ENCODE data around the gene OPN3.

OPN3 gene

DNA sequence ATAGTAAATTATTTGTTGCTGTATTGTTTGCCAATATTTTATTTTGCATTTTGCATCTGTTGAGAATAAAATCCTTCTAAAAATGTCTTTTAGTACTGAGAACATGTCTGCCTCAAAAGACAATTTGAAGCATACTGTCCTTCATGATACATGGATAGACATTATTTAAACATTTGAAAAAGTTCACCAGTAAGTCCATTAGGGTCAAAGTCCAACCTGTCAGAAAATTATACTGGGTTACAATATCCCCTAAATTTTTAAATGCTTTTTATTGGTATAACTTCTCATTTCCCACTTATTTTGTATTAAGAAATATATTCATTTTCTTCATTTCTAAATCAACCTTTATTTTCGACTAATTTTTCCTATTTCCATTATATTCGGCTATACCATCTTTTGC, 9.3 kb downstream of the OPN3 start:
- H2BK5ac ChIP-seq (ENCODE audit: low read depth, low read length, poor library complexity, severe bottlenecking) = no peak overlapping the region
- no peak overlapping the region for H2BK12ac ChIP-seq (ENCODE audit: low read length in 2 of 2)
- H3K4me1 ChIP-seq (ENCODE audit: control insufficient read depth, insufficient read depth, low read depth, low read length) = no peaks in the 10 kb centered on the region
- H3K27me3 ChIP-seq (ENCODE audit: control insufficient read depth in 1 of 2, insufficient read depth in 1 of 2, low read length in 2 of 2) = no peaks in the 10 kb centered on the region
- H3K4me2 ChIP-seq (ENCODE audit: low read length, poor library complexity, severe bottlenecking) = no peak overlapping the region
- no CpG with 5 or more reads among the region's 2 CpGs for WGBS
- no peak overlapping the region for H3K14ac ChIP-seq (ENCODE audit: low read length in 2 of 2)
- DNase-seq = no peak
- H3K9me3 ChIP-seq (ENCODE audit: control insufficient read depth, low read length) = no peaks in the 10 kb centered on the region
- no peak overlapping the region for H3K18ac ChIP-seq (ENCODE audit: low read depth in 1 of 2, low read length in 2 of 2)
- H2BK120ac ChIP-seq (ENCODE audit: low read depth, low read length) = no peak overlapping the region
- no peak overlapping the region for H3K23ac ChIP-seq (ENCODE audit: low read length in 2 of 2)
- H3K36me3 ChIP-seq (ENCODE audit: control insufficient read depth in 1 of 2, insufficient read depth in 2 of 2, low read depth in 1 of 2, low read length in 2 of 2) = peaks cover 0 to 15% of the 10 kb centered on the region in 2 experiments
- no peak overlapping the region for H2AK5ac ChIP-seq (ENCODE audit: low read length, severe bottlenecking)
- H4K91ac ChIP-seq (ENCODE audit: low read length) = no peak overlapping the region
- no peak overlapping the region for H3K9ac ChIP-seq (ENCODE audit: low read length)
- H2BK15ac ChIP-seq (ENCODE audit: low read depth, poor library complexity, severe bottlenecking) = no peak overlapping the region
- no peak overlapping the region for H3K4ac ChIP-seq (ENCODE audit: low read depth in 1 of 2, low read length in 2 of 2)
- H3K79me1 ChIP-seq (replicated peaks; ENCODE audit: low read length, poor library complexity, severe bottlenecking) = peaks cover 18% of the 10 kb centered on the region
- H4K8ac ChIP-seq (ENCODE audit: low read length) = no peak overlapping the region
- no peak overlapping the region for H3K27ac ChIP-seq (ENCODE audit: low read length, poor library complexity, severe bottlenecking)
- H2AFZ ChIP-seq (ENCODE audit: low read depth, low read length) = no peak overlapping the region
- H3K4me3 ChIP-seq (ENCODE audit: insufficient read depth in 1 of 2, low read depth in 1 of 2, low read length in 2 of 2) = no peak overlapping the region

DNA sequence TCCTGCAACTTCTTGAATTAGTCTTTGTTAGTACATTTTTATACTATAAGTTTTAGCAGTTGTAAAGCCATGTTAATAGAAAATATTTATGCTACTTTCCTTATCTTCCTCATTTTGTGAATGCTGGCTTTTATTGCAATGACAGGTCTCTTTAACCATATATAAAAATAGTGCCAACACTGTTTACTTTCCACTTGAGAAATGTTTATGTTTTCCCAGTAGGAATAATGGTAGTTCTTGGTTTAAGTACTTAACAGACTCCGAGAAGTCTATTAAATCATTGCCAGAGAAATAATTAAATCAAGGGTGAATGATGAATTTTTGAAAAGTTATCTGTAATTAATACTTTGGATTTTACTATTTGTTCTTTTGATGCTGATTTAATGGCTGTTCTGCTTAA, 9.7 kb downstream of the OPN3 start:
- no peak overlapping the region for H3K18ac ChIP-seq (ENCODE audit: low read depth in 1 of 2, low read length in 2 of 2)
- no peak overlapping the region for H3K9ac ChIP-seq (ENCODE audit: low read length)
- H3K4me1 ChIP-seq (ENCODE audit: control insufficient read depth, insufficient read depth, low read depth, low read length) = no peaks in the 10 kb centered on the region
- H2AFZ ChIP-seq (ENCODE audit: low read depth, low read length) = no peak overlapping the region
- H2BK5ac ChIP-seq (ENCODE audit: low read depth, low read length, poor library complexity, severe bottlenecking) = no peak overlapping the region
- DNase-seq = no peak
- H3K27ac ChIP-seq (ENCODE audit: low read length, poor library complexity, severe bottlenecking) = no peak overlapping the region
- peaks cover 0 to 13% of the 10 kb centered on the region in 2 experiments for H3K36me3 ChIP-seq (ENCODE audit: control insufficient read depth in 1 of 2, insufficient read depth in 2 of 2, low read depth in 1 of 2, low read length in 2 of 2)
- H3K9me3 ChIP-seq (ENCODE audit: control insufficient read depth, low read length) = no peaks in the 10 kb centered on the region
- H2BK12ac ChIP-seq (ENCODE audit: low read length in 2 of 2) = no peak overlapping the region
- no peak overlapping the region for H3K4ac ChIP-seq (ENCODE audit: low read depth in 1 of 2, low read length in 2 of 2)
- H3K27me3 ChIP-seq (ENCODE audit: control insufficient read depth in 1 of 2, insufficient read depth in 1 of 2, low read length in 2 of 2) = no peaks in the 10 kb centered on the region
- no peak overlapping the region for H2BK120ac ChIP-seq (ENCODE audit: low read depth, low read length)
- no peak overlapping the region for H4K91ac ChIP-seq (ENCODE audit: low read length)
- no peak overlapping the region for H3K14ac ChIP-seq (ENCODE audit: low read length in 2 of 2)
- H3K4me2 ChIP-seq (ENCODE audit: low read length, poor library complexity, severe bottlenecking) = no peak overlapping the region
- no peak overlapping the region for H3K4me3 ChIP-seq (ENCODE audit: insufficient read depth in 1 of 2, low read depth in 1 of 2, low read length in 2 of 2)
- no peak overlapping the region for H4K8ac ChIP-seq (ENCODE audit: low read length)
- H3K23ac ChIP-seq (ENCODE audit: low read length in 2 of 2) = no peak overlapping the region
- H3K79me1 ChIP-seq (replicated peaks; ENCODE audit: low read length, poor library complexity, severe bottlenecking) = peaks cover 18% of the 10 kb centered on the region
- no peak overlapping the region for H2BK15ac ChIP-seq (ENCODE audit: low read depth, poor library complexity, severe bottlenecking)
- H2AK5ac ChIP-seq (ENCODE audit: low read length, severe bottlenecking) = no peak overlapping the region
- WGBS = 0% methylated on average over 1 of the region's 1 CpG

DNA sequence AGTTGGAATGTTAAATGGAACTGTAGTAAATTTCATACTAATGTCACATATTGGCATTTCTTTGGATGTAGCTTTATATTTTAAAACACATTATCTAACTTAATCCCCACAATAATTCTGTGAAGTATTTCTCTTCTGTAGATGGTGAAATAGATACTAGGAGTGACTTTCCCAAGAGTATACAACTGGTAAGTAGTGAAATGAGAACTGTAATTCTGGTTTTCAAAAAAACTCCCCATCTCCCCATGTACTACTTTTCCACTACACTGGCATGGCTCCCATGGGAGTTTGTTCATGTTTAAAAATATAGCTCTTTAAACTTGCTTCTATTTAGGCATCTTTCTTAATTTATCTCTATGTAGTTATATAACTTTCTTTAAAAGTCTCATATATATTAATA, 10.2 kb downstream of the OPN3 start:
- peaks cover 14% of the 10 kb centered on the region for H3K79me1 ChIP-seq (replicated peaks; ENCODE audit: low read length, poor library complexity, severe bottlenecking)
- no peak overlapping the region for H3K4me3 ChIP-seq (ENCODE audit: insufficient read depth in 1 of 2, low read depth in 1 of 2, low read length in 2 of 2)
- peaks cover 0 to 9% of the 10 kb centered on the region in 2 experiments for H3K36me3 ChIP-seq (ENCODE audit: control insufficient read depth in 1 of 2, insufficient read depth in 2 of 2, low read depth in 1 of 2, low read length in 2 of 2)
- no peak overlapping the region for H4K91ac ChIP-seq (ENCODE audit: low read length)
- H2AFZ ChIP-seq (ENCODE audit: low read depth, low read length) = no peak overlapping the region
- H3K18ac ChIP-seq (ENCODE audit: low read depth in 1 of 2, low read length in 2 of 2) = no peak overlapping the region
- no peak overlapping the region for H2BK120ac ChIP-seq (ENCODE audit: low read depth, low read length)
- no peak overlapping the region for H3K27ac ChIP-seq (ENCODE audit: low read length, poor library complexity, severe bottlenecking)
- no peak overlapping the region for H3K4me2 ChIP-seq (ENCODE audit: low read length, poor library complexity, severe bottlenecking)
- H3K9me3 ChIP-seq (ENCODE audit: control insufficient read depth, low read length) = no peaks in the 10 kb centered on the region
- H2BK12ac ChIP-seq (ENCODE audit: low read length in 2 of 2) = no peak overlapping the region
- H2AK5ac ChIP-seq (ENCODE audit: low read length, severe bottlenecking) = no peak overlapping the region
- no peak overlapping the region for H2BK5ac ChIP-seq (ENCODE audit: low read depth, low read length, poor library complexity, severe bottlenecking)
- H3K23ac ChIP-seq (ENCODE audit: low read length in 2 of 2) = no peak overlapping the region
- no peaks in the 10 kb centered on the region for H3K27me3 ChIP-seq (ENCODE audit: control insufficient read depth in 1 of 2, insufficient read depth in 1 of 2, low read length in 2 of 2)
- H3K14ac ChIP-seq (ENCODE audit: low read length in 2 of 2) = no peak overlapping the region
- H3K4me1 ChIP-seq (ENCODE audit: control insufficient read depth, insufficient read depth, low read depth, low read length) = no peaks in the 10 kb centered on the region
- H4K8ac ChIP-seq (ENCODE audit: low read length) = no peak overlapping the region
- H3K9ac ChIP-seq (ENCODE audit: low read length) = no peak overlapping the region
- no peak overlapping the region for H3K4ac ChIP-seq (ENCODE audit: low read depth in 1 of 2, low read length in 2 of 2)
- DNase-seq = no peak
- H2BK15ac ChIP-seq (ENCODE audit: low read depth, poor library complexity, severe bottlenecking) = no peak overlapping the region

DNA sequence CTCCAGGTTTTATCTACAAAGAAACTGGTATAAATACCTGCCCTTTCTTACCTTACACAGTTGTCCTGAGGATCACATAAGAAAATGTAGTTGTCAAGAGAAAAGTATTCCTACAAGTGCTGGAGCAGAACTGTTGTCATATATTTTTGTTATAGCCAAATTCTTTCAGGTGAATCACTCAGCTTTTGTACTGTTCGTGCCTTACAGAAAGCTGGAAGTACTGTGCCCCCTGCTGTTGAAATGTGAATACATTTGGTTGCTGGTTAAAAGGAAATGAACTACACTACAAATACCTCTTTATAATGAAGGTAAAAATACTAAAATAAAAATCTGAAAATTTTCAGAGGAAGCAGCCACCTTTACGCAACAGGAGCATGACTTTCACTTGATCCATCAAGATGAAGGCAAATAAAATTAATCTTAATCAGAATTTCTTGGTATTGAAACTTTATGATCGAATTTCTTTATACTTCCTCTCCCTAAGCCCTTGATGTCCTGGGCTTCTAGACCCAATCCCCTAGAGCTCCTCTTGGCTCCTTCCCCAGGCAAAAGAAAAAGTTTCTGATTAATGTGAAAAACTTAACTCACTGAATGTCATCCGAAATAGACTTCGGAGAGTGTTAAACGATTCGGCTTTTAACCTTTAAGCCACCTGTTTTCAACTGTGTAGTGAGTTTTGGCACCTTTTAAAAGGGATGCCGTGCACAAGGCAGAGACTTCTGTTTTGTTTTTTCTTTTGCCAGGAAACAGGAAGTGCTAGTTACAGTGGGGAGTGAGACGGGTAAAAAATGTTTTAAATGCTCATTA, 12.5 kb downstream of the OPN3 start:
- H3K4me3 ChIP-seq (ENCODE audit: insufficient read depth in 1 of 2, low read depth in 1 of 2, low read length in 2 of 2) = no peak overlapping the region
- peak; percentile 65 for DNase-seq
- H3K4me1 ChIP-seq (ENCODE audit: control insufficient read depth, insufficient read depth, low read depth, low read length) = peaks cover 2% of the 10 kb centered on the region
- peaks cover 18% of the 10 kb centered on the region for H3K79me1 ChIP-seq (replicated peaks; ENCODE audit: low read length, poor library complexity, severe bottlenecking)
- no peak overlapping the region for H3K23ac ChIP-seq (ENCODE audit: low read length in 2 of 2)
- no peak overlapping the region for H4K91ac ChIP-seq (ENCODE audit: low read length)
- H3K18ac ChIP-seq (ENCODE audit: low read depth in 1 of 2, low read length in 2 of 2) = no peak overlapping the region
- peak overlapping the region; percentile 47 for H3K27ac ChIP-seq (ENCODE audit: low read length, poor library complexity, severe bottlenecking)
- H3K27me3 ChIP-seq (ENCODE audit: control insufficient read depth in 1 of 2, insufficient read depth in 1 of 2, low read length in 2 of 2) = no peaks in the 10 kb centered on the region
- no peak overlapping the region for H3K4ac ChIP-seq (ENCODE audit: low read depth in 1 of 2, low read length in 2 of 2)
- no peaks in the 10 kb centered on the region for H3K9me3 ChIP-seq (ENCODE audit: control insufficient read depth, low read length)
- no peak overlapping the region for H2BK12ac ChIP-seq (ENCODE audit: low read length in 2 of 2)
- H3K36me3 ChIP-seq (ENCODE audit: control insufficient read depth in 1 of 2, insufficient read depth in 2 of 2, low read depth in 1 of 2, low read length in 2 of 2) = peaks cover 0 to 2% of the 10 kb centered on the region in 2 experiments
- H2AK5ac ChIP-seq (ENCODE audit: low read length, severe bottlenecking) = no peak overlapping the region
- no peak overlapping the region for H2AFZ ChIP-seq (ENCODE audit: low read depth, low read length)
- H3K4me2 ChIP-seq (ENCODE audit: low read length, poor library complexity, severe bottlenecking) = no peak overlapping the region
- no peak overlapping the region for H2BK5ac ChIP-seq (ENCODE audit: low read depth, low read length, poor library complexity, severe bottlenecking)
- no peak overlapping the region for H3K14ac ChIP-seq (ENCODE audit: low read length in 2 of 2)
- no peak overlapping the region for H2BK120ac ChIP-seq (ENCODE audit: low read depth, low read length)
- H3K9ac ChIP-seq (ENCODE audit: low read length) = peak overlapping the region; percentile 34
- WGBS = 86% methylated on average over 6 of the region's 9 CpGs
- no peak overlapping the region for H2BK15ac ChIP-seq (ENCODE audit: low read depth, poor library complexity, severe bottlenecking)
- H4K8ac ChIP-seq (ENCODE audit: low read length) = no peak overlapping the region

Measured in mesenchymal stem cell (in vitro differentiated cells and primary cell).